SK-N-MC (cell line): ENCODE measurements around the gene SERPINI1.

Experiments used
- EZH2 ChIP-seq: fragments of 200-600 bp; sonication (generic); IDR thresholded peaks from one replicate; pipeline ENCODE4 v1.6.1; 2017; ENCODE audit warnings: antibody characterized with exemption
- FOXP2 ChIP-seq: optimal IDR thresholded peaks from 2 replicates; pipeline ENCODE3; 2011; ENCODE audit warnings: mild to moderate bottlenecking, moderate library complexity; ENCODE audit not compliant: insufficient read depth; ENCODE audit errors: extremely low read length, control extremely low read depth
- POLR2AphosphoS5 ChIP-seq: IDR thresholded peaks from 2 replicates; pipeline ENCODE4 v1.6.1; 2012; ENCODE audit warnings: mild to moderate bottlenecking, low read depth, low read length, borderline replicate concordance

- no peak for TF ChIP-seq POLR2AphosphoS5
- no peak for TF ChIP-seq EZH2
- TF ChIP-seq FOXP2: no peak
Observed at GRCh38 chr3:167823738-167824137, 88.2 kb downstream of the SERPINI1 start.
